H1 (cell line): ENCODE measurements around the gene ZNF823. TPM values are rescaled to one million over a fixed set of nuclear protein-coding genes. Genes with fewer than 3 reads are reported as not detected.
A peak's percentile ranks its signal among the peaks of the same experiment; 100 is the strongest.

Source experiments
- CTCF ChIA-PET: fragments of 300-600 bp; sonication (Branson Sonifier 250); formaldehyde crosslinking; loops from one replicate; lab custom pipeline; 2021; ENCODE audit not compliant: partially characterized antibody; lab: Charles Lee
- POLR2A ChIA-PET: fragments of 300-600 bp; sonication (Branson Sonifier 250); formaldehyde crosslinking; loops from one replicate; lab custom pipeline; 2021; ENCODE audit warnings: inconsistent platforms; ENCODE audit not compliant: partially characterized antibody; lab: Charles Lee
- DNase-seq, 2 experiments: peaks; one replicate each; pipeline versions ENCODE4 v3.0.0 to v3.0.0-alpha.2; 2010 to 2022; ENCODE audit warnings: low spot score in 2 of 2, low read depth in 1 of 2, mixed read lengths in 1 of 2
- FAIRE-seq: peaks from 2 replicates; lab custom pipeline; 2011; peaks lifted over from hg19 to GRCh38; lab: Jason Lieb, UNC
- H2AFZ ChIP-seq: 2 replicates; pipeline ENCODE4 v1.8.1; 2012; ENCODE audit warnings: low read length, inconsistent platforms
- H2AK5ac ChIP-seq: 2 replicates; pipeline ENCODE4 v1.6.1; 2013; ENCODE audit warnings: low read depth, low read length
- H2BK120ac ChIP-seq: replicated peaks from 2 replicates; pipeline ENCODE3; 2013; ENCODE audit warnings: low read depth, low read length, inconsistent platforms
- H2BK12ac ChIP-seq: 2 replicates; pipeline ENCODE4 v1.6.1; 2013; ENCODE audit warnings: low read depth, low read length
- H2BK15ac ChIP-seq: 2 replicates; pipeline ENCODE4 v1.6.1; 2013; ENCODE audit warnings: low read length
- H2BK20ac ChIP-seq: 2 replicates; pipeline ENCODE4 v1.6.1; 2013; ENCODE audit warnings: low read length
- H2BK5ac ChIP-seq: 2 replicates; pipeline ENCODE4 v1.6.1; 2013; ENCODE audit warnings: low read depth, low read length
- H3K14ac ChIP-seq: 2 replicates; pipeline ENCODE4 v1.6.1; 2013; ENCODE audit warnings: inconsistent platforms; ENCODE audit not compliant: insufficient read length
- H3K18ac ChIP-seq: 2 replicates; pipeline ENCODE4 v1.6.1; 2013; ENCODE audit warnings: low read length; ENCODE audit errors: extremely low read depth
- H3K23ac ChIP-seq: 2 replicates; pipeline ENCODE4 v1.6.1; 2013; ENCODE audit warnings: inconsistent platforms; ENCODE audit not compliant: insufficient read length
- H3K23me2 ChIP-seq: 2 replicates; pipeline ENCODE4 v1.6.1; 2013; ENCODE audit warnings: low read depth, low read length
- H3K27ac ChIP-seq: 2 replicates; pipeline ENCODE4 v1.6.1; 2011; ENCODE audit warnings: low read depth, low read length, inconsistent platforms
- H3K27me3 ChIP-seq, 4 experiments: replicated peaks in 1 of 4; 1 replicate in 1 of 4; 2 replicates in 3 of 4; pipeline versions ENCODE4 v1.6.1 to v1.8.1; 2011 to 2013; ENCODE audit warnings: low read length in 3 of 4, mild to moderate bottlenecking in 3 of 4, inconsistent platforms in 2 of 4, mixed read lengths in 2 of 4, moderate library complexity in 1 of 4; ENCODE audit not compliant: control insufficient read depth in 3 of 4, insufficient read depth in 3 of 4; ENCODE audit errors: extremely low read depth in 1 of 4
- H3K36me3 ChIP-seq, 4 experiments: 2 replicates each; pipeline versions ENCODE4 v1.6.1 to v1.8.1; 2011 to 2013; ENCODE audit warnings: mild to moderate bottlenecking in 4 of 4, low read length in 3 of 4, moderate library complexity in 2 of 4, control low read depth in 1 of 4, inconsistent platforms in 1 of 4; ENCODE audit not compliant: insufficient read depth in 4 of 4, control insufficient read depth in 2 of 4
- H3K4ac ChIP-seq: replicated peaks from 2 replicates; pipeline ENCODE3; 2013; ENCODE audit warnings: low read length, low read depth, mixed read lengths, inconsistent platforms; ENCODE audit not compliant: insufficient read length
- H3K4me1 ChIP-seq, 4 experiments: replicated peaks in 1 of 4; 1 replicate in 1 of 4; 2 replicates in 3 of 4; pipeline versions ENCODE4 v1.6.1 to v1.8.1; 2011 to 2013; ENCODE audit warnings: low read length in 3 of 4, inconsistent platforms in 2 of 4, mixed read lengths in 1 of 4; ENCODE audit not compliant: insufficient read depth in 4 of 4, control insufficient read depth in 3 of 4
- H3K4me2 ChIP-seq, 2 experiments: 2 replicates each; pipeline versions ENCODE4 v1.6.1 to v1.8.1; 2011 to 2013; ENCODE audit warnings: low read depth in 2 of 2, low read length in 2 of 2, control low read depth in 1 of 2, inconsistent platforms in 1 of 2, mild to moderate bottlenecking in 1 of 2; ENCODE audit not compliant: insufficient read depth in 1 of 2
- H3K4me3 ChIP-seq, 4 experiments: fragments of 200-600, 300-600 bp in 1 of 4; sonication (generic), shearing (Covaris generic), sonication (Bioruptor Twin) in 1 of 4; 2 replicates each; pipeline versions ENCODE4 v1.5.1 to v1.8.1; 2011 to 2016; ENCODE audit warnings: low read length in 4 of 4, low read depth in 3 of 4, control low read depth in 2 of 4, inconsistent platforms in 2 of 4, mild to moderate bottlenecking in 2 of 4, mixed read lengths in 1 of 4, moderate library complexity in 1 of 4; ENCODE audit not compliant: insufficient read depth in 2 of 4; ENCODE audit errors: extremely low read depth in 1 of 4
- H3K56ac ChIP-seq: replicated peaks from 2 replicates; pipeline ENCODE3; 2013; ENCODE audit warnings: low read depth, mild to moderate bottlenecking, mixed read lengths, low read length, inconsistent platforms; ENCODE audit not compliant: insufficient read length
- H3K79me1 ChIP-seq: 2 replicates; pipeline ENCODE4 v1.6.1; 2013; ENCODE audit warnings: low read depth, low read length, control low read depth
- H3K79me2 ChIP-seq, 2 experiments: 2 replicates each; pipeline versions ENCODE4 v1.6.1 to v1.8.1; 2012 to 2013; ENCODE audit warnings: low read length in 2 of 2, mild to moderate bottlenecking in 2 of 2, inconsistent platforms in 1 of 2; ENCODE audit not compliant: insufficient read depth in 2 of 2, control insufficient read depth in 1 of 2
- H3K9ac ChIP-seq, 4 experiments: replicated peaks in 1 of 4; 1 replicate in 1 of 4; 2 replicates in 3 of 4; pipeline versions ENCODE4 v1.6.1 to v1.8.1; 2011 to 2013; ENCODE audit warnings: low read depth in 3 of 4, low read length in 3 of 4, control low read depth in 2 of 4, mild to moderate bottlenecking in 2 of 4, moderate library complexity in 2 of 4, inconsistent platforms in 1 of 4; ENCODE audit errors: extremely low read depth in 1 of 4
- H3K9me3 ChIP-seq, 2 experiments: 2 replicates each; pipeline versions ENCODE4 v1.6.1 to v1.8.1; 2012 to 2013; ENCODE audit warnings: mild to moderate bottlenecking in 2 of 2, moderate library complexity in 2 of 2, control low read depth in 1 of 2, inconsistent platforms in 1 of 2, low read depth in 1 of 2, low read length in 1 of 2, mixed read lengths in 1 of 2; ENCODE audit not compliant: insufficient read depth in 2 of 2
- H4K20me1 ChIP-seq, 2 experiments: replicated peaks in 1 of 2; 2 replicates each; pipeline versions ENCODE3 to v1.8.1; 2011 to 2013; ENCODE audit warnings: inconsistent platforms in 2 of 2, low read length in 2 of 2, mild to moderate bottlenecking in 1 of 2; ENCODE audit not compliant: insufficient read depth in 2 of 2, control insufficient read depth in 1 of 2
- H4K5ac ChIP-seq: 2 replicates; pipeline ENCODE4 v1.6.1; 2013; ENCODE audit warnings: low read length, low read depth, mixed read lengths, inconsistent platforms; ENCODE audit not compliant: insufficient read length
- H4K8ac ChIP-seq: 2 replicates; pipeline ENCODE4 v1.8.0; 2013; ENCODE audit warnings: mild to moderate bottlenecking, moderate library complexity, low read length, inconsistent platforms; ENCODE audit not compliant: insufficient read depth; ENCODE audit errors: extremely low read depth
- H4K91ac ChIP-seq: replicated peaks from 2 replicates; pipeline ENCODE3; 2013; ENCODE audit warnings: low read length, mixed read lengths, inconsistent platforms; ENCODE audit not compliant: insufficient read length
- BCL11A ChIP-seq, 2 experiments: IDR thresholded peaks; one replicate each; pipeline ENCODE4 v1.6.1; 2011; ENCODE audit warnings: low read depth in 2 of 2, low read length in 2 of 2, mild to moderate bottlenecking in 2 of 2
- CHD2 ChIP-seq: IDR thresholded peaks from 2 replicates; pipeline ENCODE4 v1.6.1; 2012; ENCODE audit warnings: low read length, improper control_type of control experiment
- EZH2 ChIP-seq: fragments of 200-600 bp; sonication (generic); IDR thresholded peaks from 2 replicates; pipeline ENCODE4 v1.7.1; 2012; ENCODE audit warnings: low read depth, mild to moderate bottlenecking, moderate library complexity, low read length, inconsistent platforms; ENCODE audit not compliant: severe bottlenecking
- HDAC2 ChIP-seq, 2 experiments: fragments of 300-600 bp in 1 of 2; sonication (generic) in 1 of 2; IDR thresholded peaks; 2 replicates each; pipeline ENCODE4 v1.6.1; 2011 to 2012; ENCODE audit warnings: low read depth in 2 of 2, low read length in 2 of 2, mild to moderate bottlenecking in 2 of 2, moderate library complexity in 2 of 2, borderline replicate concordance in 1 of 2, inconsistent platforms in 1 of 2
- KDM4A ChIP-seq: IDR thresholded peaks from one replicate; pipeline ENCODE4 v1.7.1; 2012; ENCODE audit warnings: low read depth, mild to moderate bottlenecking, moderate library complexity, low read length, inconsistent platforms; ENCODE audit not compliant: severe bottlenecking
- RAD21 ChIP-seq, 2 experiments: IDR thresholded peaks in 1 of 2; conservative IDR thresholded peaks in 1 of 2; 2 replicates each; pipeline ENCODE4 v1.6.1; 2011; ENCODE audit warnings: low read depth in 2 of 2, low read length in 2 of 2, improper control_type of control experiment in 1 of 2, inconsistent platforms in 1 of 2, mild to moderate bottlenecking in 1 of 2, moderate library complexity in 1 of 2
- RNF2 ChIP-seq: fragments of 200-900, 300-1000 bp; sonication (generic); IDR thresholded peaks from 2 replicates; pipeline ENCODE4 v1.7.1; 2016; ENCODE audit warnings: borderline replicate concordance, low read depth, mild to moderate bottlenecking, antibody characterized with exemption, low read length; ENCODE audit not compliant: poor library complexity, severe bottlenecking; ENCODE audit errors: missing control alignments
- SUZ12 ChIP-seq: fragments of 200-600 bp; sonication (generic); IDR thresholded peaks from 2 replicates; pipeline ENCODE4 v1.6.1; 2012; ENCODE audit warnings: mild to moderate bottlenecking, inconsistent platforms, low read length, moderate library complexity, mixed read lengths
- YY1 ChIP-seq: IDR thresholded peaks from 2 replicates; pipeline ENCODE4 v1.6.1; 2011; ENCODE audit warnings: low read depth, mild to moderate bottlenecking, low read length
- WGBS, 2 experiments: shearing (Covaris generic) in 1 of 2; methylation state at CpG; one replicate each; pipeline versions ENCODE4 v1.1.6 to v1.1.7; 2013 to 2015; ENCODE audit warnings: low lambda C conversion rate in 2 of 2, mixed read lengths in 2 of 2, inconsistent platforms in 1 of 2, low coverage in 1 of 2, missing lambda C conversion rate in 1 of 2; ENCODE audit not compliant: insufficient replicate concordance in 2 of 2, insufficient coverage in 1 of 2, insufficient read length in 1 of 2; ENCODE audit errors: extremely low coverage in 1 of 2, missing lambda C conversion rate in 1 of 2; 5-methylcytosine and 5-hydroxymethylcytosine counted together
- polyA plus RNA-seq, 7 experiments: library from polyadenylated mRNA; depleted of rRNA in 3 of 7; stranded (reverse) in 5 of 7; unstranded in 2 of 7; fragments of >200 nt in 5 of 7; fragments of 200-250 nt in 2 of 7; gene quantifications; 1 replicate in 5 of 7; 2 replicates in 1 of 7; 4 replicates in 1 of 7; pipeline versions ENCODE4 v1.2.1 to v1.2.3, GENCODE V29; 2011 to 2013; ENCODE audit warnings: missing spikeins in 2 of 7, mixed read lengths in 2 of 7
- total RNA-seq: library from RNA; stranded (reverse); fragmentation: NEBNext Ultra II Directional; extraction: Animal tissue kit (Norgen Biotek cat#: 25700); gene quantifications from 2 replicates; pipeline ENCODE4 v1.2.1, GENCODE V29; 2021

Gene ZNF823
- total and polyA plus RNA-seq, 2 of the 8 experiments (the other 6 are each of a cell fraction or from before 2014, with no cell fraction given), result 0.73 to 2.4 TPM

DNA sequence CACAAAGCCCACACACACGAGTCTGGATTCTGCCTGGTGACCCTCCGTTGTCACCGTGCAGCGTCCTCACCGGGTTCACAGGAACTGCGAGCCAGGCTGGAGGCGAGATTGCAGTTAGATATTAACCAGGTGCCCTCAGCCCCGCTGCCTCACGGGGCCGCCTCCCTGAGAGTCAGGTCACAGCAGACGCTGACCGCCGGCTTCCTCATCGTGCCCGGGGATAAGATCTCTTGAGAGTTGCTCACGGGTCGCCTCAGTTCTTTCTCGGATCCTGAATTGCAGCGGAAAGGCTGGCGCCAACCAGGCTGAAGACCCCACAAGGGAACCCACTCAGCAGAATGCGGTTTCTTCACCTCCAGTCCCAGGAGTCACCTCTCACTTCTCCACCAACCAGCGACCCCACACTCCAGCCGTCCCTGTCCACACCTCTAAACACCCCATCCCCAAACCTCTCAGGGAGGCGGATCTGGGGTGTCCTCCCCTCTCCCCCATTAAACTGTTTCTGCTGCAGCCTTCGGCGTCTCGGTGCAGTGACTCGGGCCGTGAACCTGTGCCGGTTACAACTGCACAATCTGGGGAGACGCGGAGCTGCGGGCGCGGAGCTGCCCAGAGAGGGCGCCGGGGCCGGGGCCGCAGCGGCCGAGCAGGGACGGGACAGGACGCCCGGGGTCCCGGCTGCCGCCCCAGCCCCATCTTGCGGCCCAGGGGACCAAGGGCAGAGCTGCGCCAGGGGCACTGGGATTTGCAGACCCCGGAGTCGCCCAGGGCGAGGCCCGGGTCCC lies 591 bp downstream of the ZNF823 start:
- peak overlapping the region; percentile 51 to 79 (median 74) for H3K4me3 ChIP-seq
- H2BK5ac ChIP-seq, result no peak overlapping the region
- H2BK120ac ChIP-seq, result no peak overlapping the region
- H2AK5ac ChIP-seq, result no peak overlapping the region
- H3K18ac ChIP-seq, result no peak overlapping the region; the same call in none of the 2 replicates
- no peak overlapping the region for H3K4ac ChIP-seq
- H3K36me3 ChIP-seq, result no peaks in the 10 kb centered on the region
- H2BK12ac ChIP-seq, result no peak overlapping the region
- no peak overlapping the region for H3K27ac ChIP-seq
- H3K56ac ChIP-seq, result no peak overlapping the region
- H3K4me1 ChIP-seq, result no peaks in the 10 kb centered on the region; a peak in 3 of 7 replicates
- H4K91ac ChIP-seq, result no peak overlapping the region
- no peak overlapping the region for H3K23ac ChIP-seq
- no peak overlapping the region for H3K14ac ChIP-seq
- peak overlapping the region; percentile 97 for H4K8ac ChIP-seq
- CTCF ChIA-PET, result interaction anchor here (0.6 to 3.2 kb wide), 4 partner anchors 9 to 50 kb away, joined by 3 to 15 read pairs (median 4); no protein-coding TSS in a partner anchor
- no peaks in the 10 kb centered on the region for H3K79me1 ChIP-seq
- WGBS, 2 experiments, result 3% methylated on average over 42 of the region's 52 CpGs; no CpG with 5 or more reads in 1 of the 2 experiments
- H3K23me2 ChIP-seq, result peaks cover 10% of the 10 kb centered on the region; the same call in 1 of the 2 replicates
- DNase-seq (peak in 1 of 2 experiments; percentile 62), FAIRE-seq (no peak)
- H3K9ac ChIP-seq, result peak overlapping the region; percentile 40 to 66 (median 62)
- no peaks in the 10 kb centered on the region for H3K9me3 ChIP-seq
- POLR2A ChIA-PET, result interaction anchor here (0.8 to 1.6 kb wide), 3 partner anchors 43 to 65 kb away, joined by 3 to 4 read pairs (median 3); no protein-coding TSS in a partner anchor
- no peak overlapping the region for H2BK20ac ChIP-seq
- peaks cover 0 to 18% (median 15%) of the 10 kb centered on the region in 4 experiments; a peak in 5 of 7 replicates for H3K27me3 ChIP-seq
- peaks cover 0 to 3% of the 10 kb centered on the region in 2 experiments for H4K20me1 ChIP-seq
- H3K4me2 ChIP-seq, result peak overlapping the region; percentile 65 to 95
- H3K79me2 ChIP-seq, result no peaks in the 10 kb centered on the region
- no peak overlapping the region for H2BK15ac ChIP-seq
- H4K5ac ChIP-seq, result no peak overlapping the region
- H2AFZ ChIP-seq, result peak overlapping the region; percentile 82; the same call in 1 of the 2 replicates
- TF ChIP-seq RAD21 (IDR thresholded peaks at IDR 0.05 in 1 of 2, conservative IDR thresholded peaks at IDR 0.05 in 1 of 2; ENCODE audit: low read depth in 2 of 2, low read length in 2 of 2) (no peak), SUZ12 (peak; percentile 60), EZH2 (peak; percentile 58), YY1 (no peak), RNF2 (peak; percentile 34), HDAC2 (IDR thresholded peaks at IDR 0.05; ENCODE audit: borderline replicate concordance in 1 of 2, low read depth in 2 of 2, low read length in 2 of 2) (no peak), KDM4A (peak; percentile 96), CHD2 (no peak), BCL11A (IDR thresholded peaks at IDR 0.05; ENCODE audit: low read depth in 2 of 2, low read length in 2 of 2) (no peak)
